Gastrocnemius medialis (tissue), 4 donors: ENCODE data around the gene PAPSS2. TPM values are rescaled to one million over a fixed set of nuclear protein-coding genes. Genes with fewer than 3 reads are reported as not detected.

Experiments
- ATAC-seq, 2 donors: fragments of 150-250 bp; one replicate each; pipeline ENCODE4 v1.9.1; 2016
- DNase-seq, 2 donors: peaks; one replicate each; pipeline ENCODE4 v3.0.0-alpha.2; 2019
- H3K27ac ChIP-seq, 4 donors: fragments of 200-600 bp; sonication (generic); 1 replicate in 1 of 4; 2 replicates in 3 of 4; pipeline ENCODE4 v1.5.1; 2016 to 2018; ENCODE audit warnings: mild to moderate bottlenecking in 2 of 4, moderate library complexity in 1 of 4
- H3K27me3 ChIP-seq, 3 donors: fragments of 200-600 bp; sonication (generic) in 2 of 3; 1 replicate in 1 of 3; 2 replicates in 2 of 3; pipeline versions ENCODE4 v1.5.1 to v1.6.0; 2016 to 2019; ENCODE audit warnings: mild to moderate bottlenecking in 1 of 3, moderate library complexity in 1 of 3
- H3K36me3 ChIP-seq, 2 donors: fragments of 200-600 bp; sonication (generic) in 1 of 2; one replicate each; pipeline ENCODE4 v1.5.1; 2017 to 2018
- H3K4me1 ChIP-seq, 2 donors: fragments of 200-600 bp; sonication (generic) in 1 of 2; one replicate each; pipeline ENCODE4 v1.5.1; 2016 to 2017; ENCODE audit warnings: mild to moderate bottlenecking in 2 of 2
- H3K4me3 ChIP-seq, 4 donors: fragments of 200-600 bp; sonication (generic) in 3 of 4; 1 replicate in 1 of 4; 2 replicates in 3 of 4; pipeline ENCODE4 v1.5.1; 2016 to 2019; ENCODE audit warnings: mild to moderate bottlenecking in 2 of 4
- H3K9me3 ChIP-seq, 3 donors: fragments of 200-600 bp; sonication (generic) in 2 of 3; 1 replicate in 1 of 3; 2 replicates in 2 of 3; pipeline ENCODE4 v1.5.1; 2016 to 2019
- CTCF ChIP-seq, 5 experiments: fragments of 450-650 bp in 3 of 5; fragments of 200-600 bp in 2 of 5; sonication (generic) in 2 of 5; IDR thresholded peaks in 4 of 5; conservative IDR thresholded peaks in 1 of 5; 1 replicate in 4 of 5; 2 replicates in 1 of 5; pipeline ENCODE4 v1.5.1; 2016 to 2019; ENCODE audit warnings: antibody characterized with exemption in 5 of 5, mild to moderate bottlenecking in 3 of 5, moderate library complexity in 3 of 5
- POLR2A ChIP-seq, 2 donors: fragments of 450-650 bp; IDR thresholded peaks; one replicate each; pipeline ENCODE4 v1.6.1; 2017; ENCODE audit warnings: antibody characterized with exemption in 2 of 2, mild to moderate bottlenecking in 2 of 2, moderate library complexity in 2 of 2
- in situ Hi-C, 4 donors: fragments of 200-750 bp; cut with MboI; loops; one replicate each; pipeline versions ENCODE4 v1.15.0 to v1.8.0; 2017; ENCODE audit warnings: low sequenced_read_pairs in 4 of 4
- intact Hi-C: fragments of 100-400 bp; cut with DNase I; formaldehyde crosslinking; loops from one replicate; pipeline ENCODE4 v1.15.1; 2023; ENCODE audit warnings: low total_unique reads
- total RNA-seq, 4 donors: library from RNA; depleted of rRNA; stranded (reverse); fragments of >200 nt; gene quantifications; one replicate each; pipeline versions ENCODE4 v1.1.0 to v1.2.3, GENCODE V29; 2016

Gene PAPSS2
- total RNA-seq, 4 donors from 2014 or later = 2.7 to 8.7 (median 6.8) TPM

DNA sequence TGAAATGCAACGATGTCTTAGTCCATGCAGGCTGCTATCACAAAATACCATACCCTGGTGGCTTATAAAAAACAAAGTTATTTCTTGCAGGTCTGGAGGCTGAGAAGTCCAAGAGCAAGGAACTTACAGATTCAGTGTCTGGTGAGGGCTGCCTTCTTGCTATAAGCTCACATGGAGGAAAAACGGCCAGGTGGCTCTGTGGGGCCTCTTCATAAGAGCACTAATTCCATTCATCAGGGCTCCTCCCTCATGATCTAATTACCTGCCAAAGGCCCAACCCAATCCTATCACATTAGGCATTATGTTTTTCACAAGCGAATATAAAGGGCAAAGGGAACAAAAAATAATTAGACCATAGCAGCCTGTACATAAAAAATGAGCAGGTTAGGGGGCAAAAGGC is 35.4 kb downstream of the PAPSS2 start:
- DNase-seq (no peak), ATAC-seq (no peak)
- Histone ChIP-seq H3K27ac (no peak overlapping the region), H3K4me3 (no peak overlapping the region), H3K36me3 (no peaks in the 10 kb centered on the region), H3K4me1 (no peaks in the 10 kb centered on the region), H3K9me3 (no peaks in the 10 kb centered on the region), H3K27me3 (no peaks in the 10 kb centered on the region)
- in situ Hi-C loops (no loop called here), intact Hi-C loops (no loop called here)
- TF ChIP-seq POLR2A (IDR thresholded peaks at IDR 0.05) (no peak), CTCF (IDR thresholded peaks at IDR 0.05 in 4 of 5, conservative IDR thresholded peaks at IDR 0.05 in 1 of 5) (no peak)

DNA sequence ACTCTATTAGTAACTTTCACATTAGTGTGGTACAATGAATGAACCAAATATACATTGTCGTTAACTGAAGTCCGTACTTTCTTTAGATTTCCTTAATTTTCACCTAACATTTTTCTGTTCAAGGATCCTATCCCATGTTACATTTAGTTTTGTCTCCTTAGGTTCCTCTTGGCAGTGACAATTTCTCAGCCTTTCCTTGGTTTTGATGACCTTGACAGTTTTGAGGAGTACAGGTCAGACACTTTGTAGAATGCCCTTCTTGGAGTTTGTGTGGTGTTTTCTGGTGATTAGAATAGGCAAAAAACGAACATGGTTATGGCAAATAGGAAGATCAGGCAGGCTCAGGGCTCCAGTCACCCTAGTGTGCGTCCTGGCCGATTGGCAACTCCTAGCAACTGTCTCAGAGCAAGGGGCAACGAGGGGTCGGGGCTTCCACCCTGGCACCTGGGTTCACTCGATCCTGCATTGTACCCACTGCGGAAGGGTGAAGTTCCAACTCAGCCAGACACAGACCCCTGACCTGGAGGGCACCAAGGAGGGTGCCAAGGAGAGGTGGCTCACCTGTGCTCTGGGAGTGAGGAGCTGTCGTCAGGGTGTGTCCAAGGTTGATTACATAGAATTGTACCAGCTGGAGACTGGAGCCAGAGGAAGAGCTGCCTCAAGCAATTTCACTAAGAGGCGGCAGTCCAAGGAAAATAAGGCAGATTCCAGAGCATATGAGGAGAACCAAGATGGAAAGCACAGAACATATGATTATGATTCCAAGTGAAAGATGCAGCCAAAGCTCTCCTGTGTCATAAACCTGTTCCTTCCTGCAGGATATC is 37.5 kb downstream of the PAPSS2 start:
- TF ChIP-seq CTCF (IDR thresholded peaks at IDR 0.05 in 4 of 5, conservative IDR thresholded peaks at IDR 0.05 in 1 of 5) (no peak), POLR2A (IDR thresholded peaks at IDR 0.05) (no peak)
- Histone ChIP-seq H3K27ac (no peak overlapping the region), H3K9me3 (no peaks in the 10 kb centered on the region), H3K27me3 (no peaks in the 10 kb centered on the region), H3K4me1 (no peaks in the 10 kb centered on the region), H3K4me3 (no peak overlapping the region), H3K36me3 (no peaks in the 10 kb centered on the region)
- in situ Hi-C loops (no loop called here), intact Hi-C loops (no loop called here)
- ATAC-seq (no peak), DNase-seq (no peak)

- Histone ChIP-seq H3K4me1 (no peaks in the 10 kb centered on the region), H3K27ac (no peak overlapping the region), H3K9me3 (no peaks in the 10 kb centered on the region), H3K27me3 (no peaks in the 10 kb centered on the region), H3K4me3 (no peak overlapping the region), H3K36me3 (no peaks in the 10 kb centered on the region)
- in situ Hi-C loops = no loop called here
- intact Hi-C loops = no loop called here
- DNase-seq (no peak), ATAC-seq (peak in 1 of 2 donors; percentile 39)
- TF ChIP-seq POLR2A (IDR thresholded peaks at IDR 0.05) (no peak), CTCF (IDR thresholded peaks at IDR 0.05 in 4 of 5, conservative IDR thresholded peaks at IDR 0.05 in 1 of 5) (no peak)
Measured at GRCh38 chr10:87700031-87700796, 40.5 kb downstream of the PAPSS2 start.

- Histone ChIP-seq H3K4me1 (no peaks in the 10 kb centered on the region), H3K9me3 (no peaks in the 10 kb centered on the region), H3K27ac (no peak overlapping the region), H3K36me3 (no peaks in the 10 kb centered on the region), H3K4me3 (no peak overlapping the region), H3K27me3 (no peaks in the 10 kb centered on the region)
- TF ChIP-seq CTCF (IDR thresholded peaks at IDR 0.05 in 4 of 5, conservative IDR thresholded peaks at IDR 0.05 in 1 of 5) = no peak
- no peak for TF ChIP-seq POLR2A (IDR thresholded peaks at IDR 0.05)
- ATAC-seq (no peak), DNase-seq (no peak)
- in situ Hi-C loops = no loop called here
- intact Hi-C loops = no loop called here
Measured at GRCh38 chr10:87702260-87702972, 42.7 kb downstream of the PAPSS2 start.
